NCI-H146 treated with DMSO at 0.1 percent for 48 hours (cell line): ENCODE measurements around the gene UBR4.

ENCODE experiments used
- DNase-seq: peaks from one replicate; lab custom pipeline; 2025; ENCODE audit not compliant: unreplicated experiment; lab: John Stamatoyannopoulos, UW

UBR4 gene

GRCh38 chr1:19140465-19140864 lies 69.6 kb downstream of the UBR4 start:
- DNase-seq = no peak

- DNase-seq = no peak
Measured at GRCh38 chr1:19139711-19140110, 70.4 kb downstream of the UBR4 start.

- no peak for DNase-seq
Measured at GRCh38 chr1:19138958-19139581, 71.0 kb downstream of the UBR4 start.

- DNase-seq = no peak
Measured at GRCh38 chr1:19138331-19138730, 71.7 kb downstream of the UBR4 start.

- no peak for DNase-seq
Measured at GRCh38 chr1:19137158-19137557, 72.9 kb downstream of the UBR4 start.

GRCh38 chr1:19133360-19133759 lies 76.7 kb downstream of the UBR4 start:
- DNase-seq = no peak

GRCh38 chr1:19130468-19130867 lies 79.6 kb downstream of the UBR4 start:
- no peak for DNase-seq

GRCh38 chr1:19128968-19129514 lies 81.0 kb downstream of the UBR4 start:
- DNase-seq = no peak

- DNase-seq = no peak
Measured at GRCh38 chr1:19124273-19124672, 85.8 kb downstream of the UBR4 start.

- no peak for DNase-seq
Measured at GRCh38 chr1:19123837-19124236, 86.2 kb downstream of the UBR4 start.

GRCh38 chr1:19122668-19123067 lies 87.4 kb downstream of the UBR4 start:
- DNase-seq = no peak

GRCh38 chr1:19121192-19121591 lies 88.9 kb downstream of the UBR4 start:
- DNase-seq = no peak

- DNase-seq = no peak
Measured at GRCh38 chr1:19120070-19120469, 90.0 kb downstream of the UBR4 start.

GRCh38 chr1:19115082-19115808 lies 94.8 kb downstream of the UBR4 start:
- no peak for DNase-seq

GRCh38 chr1:19113697-19114092 lies 96.4 kb downstream of the UBR4 start:
- DNase-seq = no peak

- DNase-seq = no peak
Measured at GRCh38 chr1:19112891-19113696, 97.0 kb downstream of the UBR4 start.

GRCh38 chr1:19110257-19110927 lies 99.7 kb downstream of the UBR4 start:
- no peak for DNase-seq

- DNase-seq = no peak
Measured at GRCh38 chr1:19109545-19109944, 100.5 kb downstream of the UBR4 start.

- DNase-seq = no peak
Measured at GRCh38 chr1:19101244-19101643, 108.8 kb downstream of the UBR4 start.

- no peak for DNase-seq
Measured at GRCh38 chr1:19100028-19100427, 110.0 kb downstream of the UBR4 start.

GRCh38 chr1:19096990-19097389 lies 113.1 kb downstream of the UBR4 start:
- no peak for DNase-seq
